ENCODE results near the gene TMPRSS6. TPM values are rescaled to one million over a fixed set of nuclear protein-coding genes. Genes with fewer than 3 reads are reported as not detected.

TMPRSS6 gene
- total and polyA plus RNA-seq, 2 of the 8 experiments (the other 6 are each of a cell fraction or from before 2014, with no cell fraction given), result 0.02 TPM; not detected in 1

GRCh38 chr22:37062376-37062675 is 47.2 kb downstream of the TMPRSS6 start (continued):
- no peak for TF ChIP-seq CHD7 (IDR thresholded peaks at IDR 0.05; ENCODE audit: insufficient replicate concordance, low read length)
- TF ChIP-seq E2F6 (IDR thresholded peaks at IDR 0.05), result no peak
- no peak for TF ChIP-seq HDAC2 (IDR thresholded peaks at IDR 0.05; ENCODE audit: borderline replicate concordance in 1 of 2, low read depth in 2 of 2, low read length in 2 of 2)
- TF ChIP-seq GTF2F1 (IDR thresholded peaks at IDR 0.05; ENCODE audit: borderline replicate concordance, low read depth, low read length), result no peak
- no peak for TF ChIP-seq SP2 (IDR thresholded peaks at IDR 0.05; ENCODE audit: low read length)
- TF ChIP-seq POU5F1 (IDR thresholded peaks at IDR 0.05; ENCODE audit: low read depth, low read length), result no peak
- TF ChIP-seq SIX5 (IDR thresholded peaks at IDR 0.05; ENCODE audit: low read depth, low read length), result no peak
- TF ChIP-seq MAX (IDR thresholded peaks at IDR 0.05), result no peak
